IMR-90 (cell line): ENCODE measurements around the gene CNTFR. TPM values are rescaled to one million over a fixed set of nuclear protein-coding genes. Genes with fewer than 3 reads are reported as not detected.

Experiments used
- ATAC-seq: fragments of 200-7000 bp; cut with Tn5 transposase; 2 replicates; pipeline ENCODE4 v1.9.1; 2020; ENCODE audit warnings: low read depth, mild to moderate bottlenecking, moderate library complexity
- BruUV-seq: library from RNA; stranded (reverse); fragments of 400-500 nt; replicated peaks from 2 replicates; lab custom pipeline; 2021; lab: Mats Ljungman, UMichigan
- CTCF ChIA-PET: fragments of 300-600 bp; formaldehyde crosslinking; extraction: SDS; loops from one replicate; lab custom pipeline; 2021; ENCODE audit warnings: antibody characterized with exemption; lab: Yijun Ruan, JAX
- POLR2A ChIA-PET: fragments of 300-600 bp; sonication (Branson Sonifier 250); formaldehyde crosslinking; loops from one replicate; lab custom pipeline; 2022; ENCODE audit warnings: antibody characterized with exemption; ENCODE audit not compliant: unreplicated experiment; lab: Charles Lee
- DNase-seq: peaks from one replicate; pipeline ENCODE4 v3.0.0; 2013
- H2AFZ ChIP-seq: replicated peaks from 2 replicates; pipeline ENCODE3; 2013; ENCODE audit warnings: low read length, mild to moderate bottlenecking; ENCODE audit not compliant: poor library complexity
- H2AK5ac ChIP-seq: 2 replicates; pipeline ENCODE4 v1.6.1; 2013; ENCODE audit warnings: low read depth, low read length, inconsistent platforms
- H2AK9ac ChIP-seq: replicated peaks from 2 replicates; pipeline ENCODE3; 2013; ENCODE audit warnings: mild to moderate bottlenecking, low read depth, low read length, moderate library complexity; ENCODE audit not compliant: poor library complexity
- H2BK120ac ChIP-seq: 2 replicates; pipeline ENCODE4 v1.6.1; 2013; ENCODE audit warnings: low read depth, low read length, inconsistent platforms
- H2BK15ac ChIP-seq: 3 replicates; pipeline ENCODE4 v1.6.1; 2013; ENCODE audit warnings: low read depth, low read length, inconsistent platforms
- H2BK20ac ChIP-seq: 2 replicates; pipeline ENCODE4 v1.6.1; 2013; ENCODE audit warnings: low read depth, mild to moderate bottlenecking, inconsistent platforms, low read length, moderate library complexity
- H2BK5ac ChIP-seq: 2 replicates; pipeline ENCODE4 v1.6.1; 2013; ENCODE audit warnings: mild to moderate bottlenecking, low read depth, low read length, inconsistent platforms; ENCODE audit not compliant: poor library complexity, severe bottlenecking
- H3K14ac ChIP-seq: replicated peaks from 2 replicates; pipeline ENCODE4 v1.6.1; 2013; ENCODE audit warnings: low read depth, low read length, inconsistent platforms
- H3K18ac ChIP-seq: 2 replicates; pipeline ENCODE4 v1.6.1; 2013; ENCODE audit warnings: low read depth, low read length, control low read depth
- H3K23ac ChIP-seq: 2 replicates; pipeline ENCODE4 v1.6.1; 2013; ENCODE audit warnings: low read depth, low read length, inconsistent platforms
- H3K27ac ChIP-seq: 2 replicates; pipeline ENCODE4 v1.5.1; 2013; ENCODE audit warnings: mild to moderate bottlenecking, control low read depth, low read length; ENCODE audit not compliant: insufficient read depth
- H3K27me3 ChIP-seq: 2 replicates; pipeline ENCODE4 v1.6.1; 2013; ENCODE audit warnings: low read length; ENCODE audit not compliant: control insufficient read depth, insufficient read depth
- H3K36me3 ChIP-seq: 2 replicates; pipeline ENCODE4 v1.6.1; 2013; ENCODE audit warnings: low read length, mixed read lengths; ENCODE audit not compliant: control insufficient read depth, insufficient read depth
- H3K4ac ChIP-seq: 2 replicates; pipeline ENCODE4 v1.6.1; 2013; ENCODE audit warnings: low read depth, low read length, inconsistent platforms
- H3K4me1 ChIP-seq: 2 replicates; pipeline ENCODE4 v1.6.1; 2013; ENCODE audit warnings: low read length, mixed read lengths; ENCODE audit not compliant: control insufficient read depth, insufficient read depth
- H3K4me2 ChIP-seq: 2 replicates; pipeline ENCODE4 v1.6.1; 2013; ENCODE audit warnings: low read depth, mild to moderate bottlenecking, control low read depth, low read length, moderate library complexity
- H3K4me3 ChIP-seq: 2 replicates; pipeline ENCODE4 v1.5.1; 2013; ENCODE audit warnings: low read depth, mild to moderate bottlenecking, control low read depth, low read length, moderate library complexity; ENCODE audit not compliant: insufficient read depth
- H3K56ac ChIP-seq: 2 replicates; pipeline ENCODE4 v1.6.1; 2013; ENCODE audit warnings: low read length, inconsistent platforms; ENCODE audit not compliant: insufficient read depth; ENCODE audit errors: extremely low read depth
- H3K79me1 ChIP-seq, 2 experiments: 2 replicates each; pipeline ENCODE4 v1.6.1; 2013; ENCODE audit warnings: low read length in 2 of 2, inconsistent platforms in 1 of 2, low read depth in 1 of 2
- H3K9ac ChIP-seq: 2 replicates; pipeline ENCODE4 v1.6.1; 2013; ENCODE audit warnings: low read depth, low read length, control low read depth
- H3K9me1 ChIP-seq: 2 replicates; pipeline ENCODE4 v1.6.1; 2013; ENCODE audit warnings: low read length, inconsistent platforms; ENCODE audit not compliant: insufficient read depth
- H3K9me3 ChIP-seq: 2 replicates; pipeline ENCODE4 v1.6.1; 2013; ENCODE audit warnings: low read length; ENCODE audit not compliant: control insufficient read depth, insufficient read depth
- H4K20me1 ChIP-seq: 2 replicates; pipeline ENCODE4 v1.6.1; 2013; ENCODE audit warnings: low read length, inconsistent platforms; ENCODE audit not compliant: insufficient read depth
- H4K5ac ChIP-seq: 2 replicates; pipeline ENCODE4 v1.6.1; 2013; ENCODE audit warnings: mild to moderate bottlenecking, low read depth, low read length, control low read depth
- H4K8ac ChIP-seq, 2 experiments: 2 replicates each; pipeline ENCODE4 v1.6.1; 2013; ENCODE audit warnings: low read depth in 2 of 2, low read length in 2 of 2, control low read depth in 1 of 2, inconsistent platforms in 1 of 2
- H4K91ac ChIP-seq: 2 replicates; pipeline ENCODE4 v1.6.1; 2013; ENCODE audit warnings: low read depth, low read length, inconsistent platforms; ENCODE audit not compliant: insufficient read depth
- CEBPB ChIP-seq: IDR thresholded peaks from 2 replicates; pipeline ENCODE4 v1.6.1; 2012; ENCODE audit warnings: low read depth, low read length, improper control_type of control experiment
- FOS ChIP-seq: fragments of 150-350 bp; IDR thresholded peaks from 2 replicates; pipeline ENCODE4 v1.6.1; 2016; ENCODE audit warnings: low read depth, low read length
- MAFK ChIP-seq: IDR thresholded peaks from 2 replicates; pipeline ENCODE4 v1.6.1; 2012; ENCODE audit warnings: low read depth, low read length, improper control_type of control experiment
- RCOR1 ChIP-seq: IDR thresholded peaks from 2 replicates; pipeline ENCODE4 v1.6.1; 2012; ENCODE audit warnings: mild to moderate bottlenecking, low read length, improper control_type of control experiment; ENCODE audit not compliant: insufficient replicate concordance
- RFX5 ChIP-seq: IDR thresholded peaks from 2 replicates; pipeline ENCODE4 v1.8.0; 2012; ENCODE audit warnings: low read depth, mild to moderate bottlenecking, low read length, moderate library complexity
- SMC3 ChIP-seq: fragments of 150-350 bp; IDR thresholded peaks from 2 replicates; pipeline ENCODE4 v1.6.1; 2016; ENCODE audit warnings: low read depth, mild to moderate bottlenecking, antibody characterized with exemption, low read length, moderate library complexity
- WGBS, 2 experiments: methylation state at CpG; one replicate each; pipeline versions ENCODE4 v1.1.5 to v1.1.7; 2013; ENCODE audit warnings: missing lambda C conversion rate in 2 of 2; ENCODE audit not compliant: insufficient read length in 1 of 2; ENCODE audit errors: extremely low coverage in 2 of 2; 5-methylcytosine and 5-hydroxymethylcytosine counted together
- dilution Hi-C: fragments of 300-500 bp; cut with HindIII; formaldehyde crosslinking; loops from one replicate; pipeline ENCODE4 v1.14.3; 2018; ENCODE audit warnings: low sequenced_read_pairs; ENCODE audit not compliant: unreplicated experiment
- in situ Hi-C: fragments of 300-500 bp; cut with MboI; formaldehyde crosslinking; loops from 3 replicates; pipeline ENCODE4 v1.14.3; 2019; ENCODE audit warnings: low sequenced_read_pairs, inconsistent platforms, mixed read lengths
- intact Hi-C: fragments of 100-400 bp; cut with micrococcal nuclease; formaldehyde crosslinking; loops from 2 replicates; pipeline ENCODE4 v1.10.0; 2022
- polyA plus RNA-seq, 3 experiments: library from polyadenylated mRNA; depleted of rRNA; stranded (reverse); fragments of >200 nt; gene quantifications; 2 replicates each; pipeline ENCODE4 v1.2.3, GENCODE V29; 2012; ENCODE audit warnings: low replicate concordance in 1 of 3
- total RNA-seq: library from RNA; depleted of rRNA; stranded (reverse); fragments of >200 nt; gene quantifications from 2 replicates; pipeline ENCODE4 v1.2.3, GENCODE V29; 2012
- TF ChIP-seq, protein P1 (sequence below): fragments of 150-350 bp; IDR thresholded peaks from 2 replicates; pipeline ENCODE4 v1.6.1; 2016; ENCODE audit warnings: low read depth, mild to moderate bottlenecking, low read length, moderate library complexity, borderline replicate concordance

Gene CNTFR
- total and polyA plus RNA-seq, 2 of the 4 experiments (the other 2 are of a cell fraction), result not detected

- dilution Hi-C loops, result no loop called here
- Histone ChIP-seq H3K4me3 (no peak overlapping the region), H3K23ac (no peak overlapping the region), H4K8ac (no peak overlapping the region), H3K27ac (no peak overlapping the region), H2BK120ac (no peak overlapping the region), H3K4ac (no peak overlapping the region), H3K18ac (no peak overlapping the region), H3K27me3 (peaks cover 52% of the 10 kb centered on the region), H2BK20ac (no peak overlapping the region), H3K79me1 (no peaks in the 10 kb centered on the region), H3K9me3 (no peaks in the 10 kb centered on the region), H2BK5ac (no peak overlapping the region), H4K5ac (no peak overlapping the region), H3K4me1 (no peaks in the 10 kb centered on the region; the same call in 1 of the 2 replicates), H3K14ac (no peak overlapping the region), H3K56ac (no peak overlapping the region), H3K9ac (no peak overlapping the region), H4K91ac (no peak overlapping the region), H2BK15ac (no peak overlapping the region), H3K36me3 (no peaks in the 10 kb centered on the region), H3K9me1 (no peaks in the 10 kb centered on the region), H4K20me1 (no peaks in the 10 kb centered on the region; the same call in 1 of the 2 replicates), H2AFZ (no peak overlapping the region), H3K4me2 (no peak overlapping the region), H2AK5ac (no peak overlapping the region), H2AK9ac (no peak overlapping the region)
- intact Hi-C loops, result no loop called here
- in situ Hi-C loops, result no loop called here
- ATAC-seq, result no peak
- POLR2A ChIA-PET, result no interaction called here
- TF ChIP-seq MAFK (no peak), RCOR1 (no peak), SMC3 (no peak), FOS (no peak), CEBPB (no peak), RFX5 (no peak)
- TF ChIP-seq, protein P1, sequence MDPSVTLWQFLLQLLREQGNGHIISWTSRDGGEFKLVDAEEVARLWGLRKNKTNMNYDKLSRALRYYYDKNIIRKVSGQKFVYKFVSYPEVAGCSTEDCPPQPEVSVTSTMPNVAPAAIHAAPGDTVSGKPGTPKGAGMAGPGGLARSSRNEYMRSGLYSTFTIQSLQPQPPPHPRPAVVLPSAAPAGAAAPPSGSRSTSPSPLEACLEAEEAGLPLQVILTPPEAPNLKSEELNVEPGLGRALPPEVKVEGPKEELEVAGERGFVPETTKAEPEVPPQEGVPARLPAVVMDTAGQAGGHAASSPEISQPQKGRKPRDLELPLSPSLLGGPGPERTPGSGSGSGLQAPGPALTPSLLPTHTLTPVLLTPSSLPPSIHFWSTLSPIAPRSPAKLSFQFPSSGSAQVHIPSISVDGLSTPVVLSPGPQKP, result no peak
- BruUV-seq, result no TSS peak
- WGBS, 2 experiments, result 62% methylated on average over 2 of the region's 5 CpGs; no CpG with 5 or more reads in 1 of the 2 experiments
- CTCF ChIA-PET, result interaction anchor here (0.9 kb wide), 1 partner anchor 86 kb away, joined by 3 read pairs; no protein-coding TSS in a partner anchor
- DNase-seq, result no peak
Observed at GRCh38 chr9:34505370-34506120, 84.0 kb downstream of the CNTFR start.
